MCF 10A (cell line): Measurements from ENCODE around the gene NIF3L1. TPM values are rescaled to one million over a fixed set of nuclear protein-coding genes. Genes with fewer than 3 reads are reported as not detected.
A peak's percentile ranks its signal among the peaks of the same experiment; 100 is the strongest.

Source experiments
- BruUV-seq: library from RNA; stranded (reverse); fragments of 400-500 nt; replicated peaks from 2 replicates; lab custom pipeline; 2021; lab: Mats Ljungman, UMichigan
- CTCF ChIA-PET: fragments of 300-600 bp; sonication (Branson Sonifier 250); formaldehyde crosslinking; extraction: SDS; loops from one replicate; lab custom pipeline; 2021; ENCODE audit warnings: antibody characterized with exemption, inconsistent platforms; lab: Yijun Ruan, JAX
- POLR2A ChIA-PET: fragments of 300-600, 350-650 bp; sonication (Branson Sonifier 250); formaldehyde crosslinking; extraction: SDS; loops from one replicate; lab custom pipeline; 2020; ENCODE audit warnings: antibody characterized with exemption, inconsistent platforms; lab: Yijun Ruan, JAX
- DNase-seq: peaks from one replicate; pipeline ENCODE4 v3.0.0-alpha.2; 2018; ENCODE audit not compliant: unreplicated experiment
- H3K27ac Mint-ChIP-seq: one replicate; pipeline ENCODE4 v1.8.0; 2022; ENCODE audit warnings: mild to moderate bottlenecking, low read depth, mixed read lengths; ENCODE audit not compliant: unreplicated experiment
- H3K27me3 Mint-ChIP-seq: one replicate; pipeline ENCODE4 v1.8.0; 2022; ENCODE audit warnings: mixed read lengths; ENCODE audit not compliant: insufficient read depth, unreplicated experiment
- H3K36me3 Mint-ChIP-seq: one replicate; pipeline ENCODE4 v1.8.0; 2022; ENCODE audit warnings: mild to moderate bottlenecking, moderate library complexity, mixed read lengths; ENCODE audit not compliant: insufficient read depth, unreplicated experiment
- H3K4me1 Mint-ChIP-seq: one replicate; pipeline ENCODE4 v1.8.0; 2022; ENCODE audit warnings: mixed read lengths; ENCODE audit not compliant: insufficient read depth, unreplicated experiment
- H3K4me3 Mint-ChIP-seq: one replicate; pipeline ENCODE4 v1.8.0; 2022; ENCODE audit warnings: mild to moderate bottlenecking, moderate library complexity, mixed read lengths; ENCODE audit not compliant: unreplicated experiment
- H3K9me3 Mint-ChIP-seq: one replicate; pipeline ENCODE4 v1.8.0; 2022; ENCODE audit warnings: mixed read lengths; ENCODE audit not compliant: unreplicated experiment
- intact Hi-C: fragments of 100-400 bp; cut with micrococcal nuclease; formaldehyde crosslinking; loops from 2 replicates; pipeline ENCODE4 v1.14.1; 2022
- total RNA-seq: library from RNA; stranded (reverse); gene quantifications from 2 replicates; pipeline ENCODE4 v1.2.3, GENCODE V29; 2022
- TF ChIP-seq, protein P1 (sequence below): fragments of 200-600 bp; IDR thresholded peaks from one replicate; pipeline ENCODE4 v1.8.0; 2022; ENCODE audit warnings: antibody characterized with exemption, mild to moderate bottlenecking; ENCODE audit not compliant: unreplicated experiment

Gene NIF3L1
- total RNA-seq, 1 experiment from 2014 or later = 19.3 TPM

DNA sequence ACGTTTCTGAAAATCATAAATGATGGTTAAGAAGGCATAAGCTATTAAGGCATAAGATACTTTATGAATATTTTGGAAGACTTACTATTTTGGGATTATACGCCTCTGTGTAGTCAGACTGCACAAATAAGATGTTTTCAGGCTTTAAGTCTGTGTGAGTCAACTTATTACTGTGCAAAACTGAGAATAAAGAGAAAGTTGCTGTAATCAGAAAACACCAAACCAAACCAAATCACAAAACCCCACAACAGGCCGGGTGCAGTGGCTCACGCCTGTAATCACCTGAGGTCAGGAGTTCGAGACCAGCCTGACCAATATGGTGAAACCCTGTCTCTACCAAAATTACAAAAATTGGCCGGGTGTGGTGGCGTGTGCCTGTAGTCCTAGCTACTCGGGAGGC is 32.4 kb upstream of the NIF3L1 start:
- ChIA-PET POLR2A (interaction anchor here (1.4 kb wide), 2 partner anchors 7 to 24 kb away, joined by 4 to 5 read pairs; partner anchors contain the start of gene CLK1), CTCF (interaction anchor here (0.9 to 1.4 kb wide), 2 partner anchors 11 to 29 kb away, joined by 3 read pairs; no protein-coding TSS in a partner anchor)
- no peak for DNase-seq
- TF ChIP-seq, protein P1, sequence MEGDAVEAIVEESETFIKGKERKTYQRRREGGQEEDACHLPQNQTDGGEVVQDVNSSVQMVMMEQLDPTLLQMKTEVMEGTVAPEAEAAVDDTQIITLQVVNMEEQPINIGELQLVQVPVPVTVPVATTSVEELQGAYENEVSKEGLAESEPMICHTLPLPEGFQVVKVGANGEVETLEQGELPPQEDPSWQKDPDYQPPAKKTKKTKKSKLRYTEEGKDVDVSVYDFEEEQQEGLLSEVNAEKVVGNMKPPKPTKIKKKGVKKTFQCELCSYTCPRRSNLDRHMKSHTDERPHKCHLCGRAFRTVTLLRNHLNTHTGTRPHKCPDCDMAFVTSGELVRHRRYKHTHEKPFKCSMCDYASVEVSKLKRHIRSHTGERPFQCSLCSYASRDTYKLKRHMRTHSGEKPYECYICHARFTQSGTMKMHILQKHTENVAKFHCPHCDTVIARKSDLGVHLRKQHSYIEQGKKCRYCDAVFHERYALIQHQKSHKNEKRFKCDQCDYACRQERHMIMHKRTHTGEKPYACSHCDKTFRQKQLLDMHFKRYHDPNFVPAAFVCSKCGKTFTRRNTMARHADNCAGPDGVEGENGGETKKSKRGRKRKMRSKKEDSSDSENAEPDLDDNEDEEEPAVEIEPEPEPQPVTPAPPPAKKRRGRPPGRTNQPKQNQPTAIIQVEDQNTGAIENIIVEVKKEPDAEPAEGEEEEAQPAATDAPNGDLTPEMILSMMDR = no peak
- H3K27ac Mint-ChIP-seq = no peak overlapping the region
- H3K36me3 Mint-ChIP-seq = peaks cover 100% of the 10 kb centered on the region
- no peaks in the 10 kb centered on the region for H3K27me3 Mint-ChIP-seq
- no peaks in the 10 kb centered on the region for H3K9me3 Mint-ChIP-seq
- peaks cover 21% of the 10 kb centered on the region for H3K4me1 Mint-ChIP-seq
- intact Hi-C loops = no loop called here
- H3K4me3 Mint-ChIP-seq = no peak overlapping the region
- no TSS peak for BruUV-seq

DNA sequence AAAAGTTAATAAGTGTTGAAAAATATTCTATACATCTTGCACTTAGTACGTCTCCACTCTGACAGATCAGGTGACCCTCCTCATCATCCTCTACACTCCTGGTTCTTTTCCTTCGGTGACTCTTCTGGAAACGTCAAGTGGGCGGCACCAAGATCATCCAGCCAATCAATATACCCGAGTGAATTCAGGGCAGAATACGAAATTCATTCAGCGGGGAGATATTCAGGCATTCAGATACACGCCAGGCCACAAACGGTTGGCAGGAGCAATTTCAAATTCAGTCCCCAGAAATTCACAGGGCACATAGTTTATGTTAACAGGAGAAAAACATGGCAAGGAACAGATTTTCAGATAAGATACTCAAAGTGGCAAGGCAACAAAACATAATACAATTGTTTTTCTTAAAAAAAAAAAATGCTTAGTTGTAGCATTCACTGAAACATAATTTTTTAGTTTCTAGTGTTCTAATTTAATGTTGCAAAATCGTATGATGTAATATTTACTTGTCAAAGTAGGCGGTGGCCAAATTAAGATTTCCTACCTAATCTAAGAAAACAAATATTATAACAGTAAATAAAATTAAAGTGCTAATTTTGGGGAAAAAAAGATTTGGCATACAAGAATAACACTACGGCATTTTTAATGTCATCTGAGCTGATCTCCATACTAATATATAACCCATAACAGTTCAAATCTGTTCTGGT is 28.9 kb upstream of the NIF3L1 start:
- no TSS peak for BruUV-seq
- Mint-ChIP-seq H3K9me3 (no peaks in the 10 kb centered on the region), H3K4me3 (peak overlapping the region; percentile 86), H3K4me1 (peaks cover 23% of the 10 kb centered on the region), H3K27me3 (no peaks in the 10 kb centered on the region), H3K36me3 (peaks cover 87% of the 10 kb centered on the region), H3K27ac (no peak overlapping the region)
- ChIA-PET POLR2A (interaction anchor here (0.6 to 4.1 kb wide), 5 partner anchors 29 to 212 kb away, joined by 3 to 21 read pairs (median 4); partner anchors contain the start of genes NDUFB3, NIF3L1 and PPIL3), CTCF (interaction anchor here (0.9 kb wide), 1 partner anchor 27 kb away, joined by 3 read pairs; no protein-coding TSS in a partner anchor)
- intact Hi-C loops = loop anchor here (5.0 kb wide), 1 partner anchor 48 kb away; the partner anchor contains the start of gene BZW1
- TF ChIP-seq, protein P1 = no peak
- DNase-seq = no peak

DNA sequence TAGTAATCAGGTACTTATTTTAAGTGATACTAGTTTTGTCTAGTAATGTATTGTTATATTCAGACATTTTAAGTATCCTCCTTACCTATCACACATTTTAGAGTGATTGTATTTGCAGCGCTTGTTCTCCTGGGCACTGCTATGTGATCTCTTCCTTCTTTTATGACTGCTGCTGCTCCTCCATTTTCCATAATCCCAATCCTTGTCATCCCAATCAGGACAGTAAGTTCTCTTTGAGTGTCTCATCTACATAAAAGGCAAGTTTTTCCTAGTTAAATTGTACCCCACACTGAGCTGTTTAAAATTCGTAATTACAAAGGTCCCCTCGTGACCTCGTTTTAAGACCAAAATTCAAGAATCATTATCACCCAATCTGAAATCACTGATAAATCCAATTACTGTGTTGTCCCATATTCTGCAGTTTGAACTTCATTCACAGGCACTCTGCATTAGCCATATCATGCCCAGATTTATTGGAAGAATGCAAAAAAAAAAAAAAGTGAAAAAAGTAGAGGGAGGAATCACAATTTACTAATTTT is 27.5 kb upstream of the NIF3L1 start:
- H3K27ac Mint-ChIP-seq = peak overlapping the region; percentile 99
- intact Hi-C loops = loop anchor here (1.0 to 5.0 kb wide), 3 partner anchors 49 to 148 kb away; partner anchors contain the start of gene BZW1
- BruUV-seq = no TSS peak
- no peak for DNase-seq
- ChIA-PET CTCF (interaction anchor here (0.6 to 1.3 kb wide), 2 partner anchors 75 to 161 kb away, joined by 3 to 4 read pairs; no protein-coding TSS in a partner anchor), POLR2A (interaction anchor here (0.6 to 4.1 kb wide), 14 partner anchors 9 to 1597 kb away, joined by 3 to 21 read pairs (median 3); partner anchors contain the start of genes BZW1, NDUFB3, NIF3L1 and ORC2)
- peak overlapping the region; percentile 86 for H3K4me3 Mint-ChIP-seq
- TF ChIP-seq, protein P1 = no peak
- no peaks in the 10 kb centered on the region for H3K27me3 Mint-ChIP-seq
- peaks cover 23% of the 10 kb centered on the region for H3K4me1 Mint-ChIP-seq
- H3K36me3 Mint-ChIP-seq = peaks cover 73% of the 10 kb centered on the region
- H3K9me3 Mint-ChIP-seq = no peaks in the 10 kb centered on the region

DNA sequence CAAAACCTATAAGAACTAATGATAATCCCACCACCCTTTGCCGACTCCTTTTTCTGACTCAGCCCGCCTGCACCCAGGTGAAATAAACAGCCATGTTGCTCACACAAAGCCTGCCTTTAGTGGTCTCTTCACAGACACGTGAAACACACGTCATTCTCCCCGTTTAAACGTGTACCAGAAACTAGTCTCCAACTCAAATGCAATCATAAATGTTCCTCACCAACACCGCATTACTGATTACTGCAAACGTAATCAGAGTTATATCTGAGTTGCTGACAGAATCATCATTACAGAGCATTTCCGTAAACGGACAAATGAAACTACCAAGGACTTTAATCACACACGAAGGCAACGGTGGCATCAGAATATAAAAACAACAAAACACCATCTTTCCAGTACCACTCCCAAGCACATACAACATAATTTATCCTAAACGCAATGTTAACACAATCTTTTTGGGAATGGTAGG is 26.6 kb upstream of the NIF3L1 start:
- POLR2A ChIA-PET = interaction anchor here (0.6 to 4.1 kb wide), 10 partner anchors 27 to 255 kb away, joined by 3 to 78 read pairs (median 6); partner anchors contain the start of genes HYCC2, NDUFB3, NIF3L1 and PPIL3
- TF ChIP-seq, protein P1 = no peak
- no peaks in the 10 kb centered on the region for H3K27me3 Mint-ChIP-seq
- peaks cover 23% of the 10 kb centered on the region for H3K4me1 Mint-ChIP-seq
- peak; percentile 63 for DNase-seq
- no peaks in the 10 kb centered on the region for H3K9me3 Mint-ChIP-seq
- intact Hi-C loops = loop anchor here (1.0 to 5.0 kb wide), 3 partner anchors 50 to 149 kb away; partner anchors contain the start of gene BZW1
- peak overlapping the region; percentile 86 for H3K4me3 Mint-ChIP-seq
- CTCF ChIA-PET = no interaction called here
- BruUV-seq = no TSS peak
- H3K27ac Mint-ChIP-seq = peak overlapping the region; percentile 99
- peaks cover 64% of the 10 kb centered on the region for H3K36me3 Mint-ChIP-seq
